Activated CD8-positive, alpha-beta memory T cell treated with anti-CD3 and anti-CD28 coated beads, Interleukin-2, amount 50 U/mL, for 1 hour (primary cell): ENCODE data around the gene RASD2.

Experiments used
- DNase-seq: peaks from one replicate; pipeline ENCODE4 v3.0.0-alpha.2; 2020; ENCODE audit errors: extremely low read depth

Gene RASD2

GRCh38 chr22:35560366-35560765, 19.7 kb downstream of the RASD2 start:
- DNase-seq, result no peak

- DNase-seq, result no peak
These were observed 20.2 kb downstream of the RASD2 start for GRCh38 chr22:35560824-35561223.

- DNase-seq, result no peak
These were observed 21.3 kb downstream of the RASD2 start for GRCh38 chr22:35561796-35562526.

GRCh38 chr22:35563211-35563610, 22.6 kb downstream of the RASD2 start:
- no peak for DNase-seq

GRCh38 chr22:35564975-35565867, 24.6 kb downstream of the RASD2 start:
- no peak for DNase-seq

- DNase-seq, result no peak
These were observed 26.9 kb downstream of the RASD2 start for GRCh38 chr22:35567351-35568141.

- DNase-seq, result no peak
These were observed 28.4 kb downstream of the RASD2 start for GRCh38 chr22:35568751-35569739.

- no peak for DNase-seq
These were observed 29.3 kb downstream of the RASD2 start for GRCh38 chr22:35569916-35570315.

- DNase-seq, result no peak
These were observed 30.1 kb downstream of the RASD2 start for GRCh38 chr22:35570686-35571194.

- DNase-seq, result no peak
These were observed 31.9 kb downstream of the RASD2 start for GRCh38 chr22:35572556-35572955.

GRCh38 chr22:35575116-35575748, 34.6 kb downstream of the RASD2 start:
- DNase-seq, result no peak

- no peak for DNase-seq
These were observed 36.0 kb downstream of the RASD2 start for GRCh38 chr22:35576671-35577070.

- DNase-seq, result no peak
These were observed 37.4 kb downstream of the RASD2 start for GRCh38 chr22:35577799-35578659.

GRCh38 chr22:35578836-35579575, 38.4 kb downstream of the RASD2 start:
- DNase-seq, result no peak

- no peak for DNase-seq
These were observed 39.9 kb downstream of the RASD2 start for GRCh38 chr22:35580351-35581022.

- DNase-seq, result no peak
These were observed 40.4 kb downstream of the RASD2 start for GRCh38 chr22:35581023-35581413.

GRCh38 chr22:35582218-35582860, 41.7 kb downstream of the RASD2 start:
- no peak for DNase-seq
